T-helper 1 cell treated with Interleukin-12 subunit alpha and Interleukin-12 subunit beta and Interleukin-4 antibody, amounts not matched to agents 30 μg/mL and 1 μg/mL, for 36 hours (primary cell): Measurements from ENCODE around the gene FZD1.
"Not testable (repeated sequence)": the region's sequence is repeated elsewhere in the genome, so short reads cannot be mapped to it uniquely, and the experiment has no call there.

Source experiments
- H3K27ac Mint-ChIP-seq: one replicate; pipeline ENCODE4 v1.8.0; 2021; ENCODE audit warnings: mild to moderate bottlenecking, mixed read lengths
- H3K27me3 Mint-ChIP-seq: one replicate; pipeline ENCODE4 v1.8.0; 2021; ENCODE audit warnings: low read depth, mixed read lengths
- H3K36me3 Mint-ChIP-seq: one replicate; pipeline ENCODE4 v1.8.0; 2021; ENCODE audit warnings: low read depth, mixed read lengths
- H3K4me1 Mint-ChIP-seq: one replicate; pipeline ENCODE4 v1.8.0; 2021; ENCODE audit warnings: low read depth, mixed read lengths
- H3K4me3 Mint-ChIP-seq: one replicate; pipeline ENCODE4 v1.8.0; 2021; ENCODE audit warnings: mild to moderate bottlenecking, moderate library complexity, mixed read lengths
- H3K9me3 Mint-ChIP-seq: one replicate; pipeline ENCODE4 v1.8.0; 2021; ENCODE audit warnings: mixed read lengths

Gene FZD1

DNA sequence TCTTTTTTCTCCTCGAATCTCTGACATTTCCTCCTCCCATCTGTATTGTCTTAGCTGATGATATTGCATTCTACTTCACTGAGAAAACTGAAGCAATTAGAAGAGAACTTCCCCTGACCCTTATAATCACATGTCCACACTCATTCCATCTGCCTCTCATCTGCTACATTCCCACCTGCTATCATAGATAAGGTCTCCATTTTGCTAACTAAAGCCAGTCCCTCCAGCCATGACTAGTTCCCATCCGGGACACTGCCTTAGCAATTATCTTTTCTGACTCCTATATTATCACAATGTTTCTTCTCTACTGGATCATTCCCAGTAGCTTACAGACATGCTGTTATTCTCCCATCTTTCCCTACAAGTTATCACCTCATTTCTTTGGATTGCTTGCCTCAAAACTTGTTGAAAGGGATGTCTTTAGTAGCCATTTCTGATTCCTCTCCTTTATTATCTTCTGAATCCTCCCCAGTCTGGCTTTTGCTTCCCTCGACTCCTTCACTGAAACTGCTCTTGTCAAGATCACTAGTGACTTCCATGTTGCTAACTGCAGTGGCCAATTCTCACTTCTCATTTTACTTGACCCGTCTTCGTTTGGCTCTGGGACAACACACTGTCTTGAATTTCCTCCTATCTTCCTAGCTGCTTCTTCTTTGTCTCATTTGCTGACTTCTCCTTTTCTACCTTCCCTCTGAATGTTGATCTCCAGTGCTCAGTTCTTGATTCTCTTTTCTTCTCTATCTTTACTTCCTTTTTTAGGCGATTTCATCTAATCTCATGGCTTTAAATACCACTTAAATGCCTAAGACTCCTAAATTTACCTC lies 35.9 kb downstream of the FZD1 start:
- Mint-ChIP-seq H3K27ac (no peak overlapping the region), H3K36me3 (no peaks in the 10 kb centered on the region), H3K27me3 (no peaks in the 10 kb centered on the region), H3K9me3 (no peaks in the 10 kb centered on the region), H3K4me1 (no peaks in the 10 kb centered on the region), H3K4me3 (no peak overlapping the region)

DNA sequence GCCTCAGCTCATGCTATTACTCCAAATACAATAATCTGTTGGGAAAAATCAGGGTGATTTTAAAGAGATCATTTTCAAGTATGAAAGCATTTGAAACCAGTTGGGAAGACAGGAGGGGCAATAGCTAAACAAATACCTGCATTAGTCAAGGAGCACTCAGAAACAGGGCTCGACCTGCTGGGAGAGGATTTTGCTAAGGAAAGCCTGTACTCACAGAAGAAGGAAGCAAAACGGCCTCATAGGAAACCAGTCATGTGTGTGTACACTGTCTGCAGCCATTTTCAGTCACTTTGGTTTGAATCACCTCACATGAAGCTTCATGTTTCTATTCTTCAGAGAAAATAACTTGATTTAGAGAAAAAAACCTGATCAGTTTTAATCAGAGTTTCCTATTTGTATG lies 38.6 kb downstream of the FZD1 start:
- Mint-ChIP-seq H3K27me3 (no peaks in the 10 kb centered on the region), H3K9me3 (no peaks in the 10 kb centered on the region), H3K4me1 (no peaks in the 10 kb centered on the region), H3K36me3 (no peaks in the 10 kb centered on the region), H3K27ac (no peak overlapping the region), H3K4me3 (no peak overlapping the region)

DNA sequence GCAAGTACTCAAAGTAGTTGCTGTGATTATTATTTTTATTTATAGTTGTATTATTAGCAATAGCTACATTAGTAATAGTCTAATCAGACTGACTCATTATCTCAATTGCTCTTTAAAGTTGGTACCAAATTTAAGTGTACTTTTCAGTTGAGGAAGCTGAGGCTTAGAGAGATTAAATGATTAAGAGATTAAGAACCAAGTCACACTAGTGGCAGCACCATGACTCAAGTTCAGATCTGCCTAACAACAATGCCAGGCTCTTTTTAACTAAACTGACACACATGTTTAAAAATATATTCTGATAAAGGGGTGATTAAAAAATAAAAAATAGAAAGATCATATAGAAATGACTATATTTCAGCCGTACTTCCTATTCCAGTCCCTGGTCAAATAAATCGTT lies 42.0 kb downstream of the FZD1 start:
- H3K36me3 Mint-ChIP-seq, result no peaks in the 10 kb centered on the region
- H3K27me3 Mint-ChIP-seq, result no peaks in the 10 kb centered on the region
- no peak overlapping the region for H3K27ac Mint-ChIP-seq
- H3K9me3 Mint-ChIP-seq, result no peaks in the 10 kb centered on the region
- no peaks in the 10 kb centered on the region for H3K4me1 Mint-ChIP-seq
- H3K4me3 Mint-ChIP-seq, result no peak overlapping the region

DNA sequence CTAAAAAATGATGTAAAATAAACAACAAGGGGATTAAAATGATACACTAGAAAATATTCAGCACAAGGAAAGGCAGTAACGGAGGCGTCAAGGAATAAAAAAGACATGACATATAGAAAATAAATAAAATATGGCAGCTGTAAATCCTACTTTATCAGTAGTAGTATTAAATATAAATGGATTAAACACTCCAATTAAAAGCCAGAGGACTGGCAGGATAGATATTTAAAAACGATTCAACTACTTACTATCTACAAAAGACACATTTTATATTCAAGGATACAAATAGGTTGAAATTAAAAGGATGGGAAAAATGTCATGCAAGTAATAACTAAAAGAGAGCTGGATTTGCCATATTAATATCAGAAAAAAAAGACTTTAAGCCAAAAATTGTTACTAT lies 43.2 kb downstream of the FZD1 start:
- no peak overlapping the region for H3K27ac Mint-ChIP-seq
- H3K27me3 Mint-ChIP-seq, result no peaks in the 10 kb centered on the region
- H3K9me3 Mint-ChIP-seq, result no peaks in the 10 kb centered on the region
- no peaks in the 10 kb centered on the region for H3K36me3 Mint-ChIP-seq
- no peaks in the 10 kb centered on the region for H3K4me1 Mint-ChIP-seq
- H3K4me3 Mint-ChIP-seq, result no peak overlapping the region

DNA sequence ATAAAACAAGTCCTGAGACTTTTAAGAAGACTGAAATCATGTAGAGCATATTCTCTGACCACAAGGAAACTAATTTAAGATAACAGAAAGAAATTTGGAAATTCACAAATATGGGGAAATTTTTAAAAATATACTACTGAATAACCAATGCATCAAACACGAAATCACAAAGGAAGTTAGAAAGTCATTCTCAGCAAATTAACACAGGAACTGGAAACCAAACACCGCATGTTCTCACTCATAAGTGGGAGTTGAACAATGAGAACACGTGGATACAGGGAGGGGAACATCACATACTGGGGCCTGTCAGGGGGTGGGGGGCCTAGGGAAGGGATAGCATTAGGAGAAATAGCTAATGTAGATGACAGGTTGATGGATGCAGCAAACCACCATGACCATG lies 44.0 kb downstream of the FZD1 start:
- not testable (repeated sequence) for H3K4me1 Mint-ChIP-seq, H3K27ac Mint-ChIP-seq

DNA sequence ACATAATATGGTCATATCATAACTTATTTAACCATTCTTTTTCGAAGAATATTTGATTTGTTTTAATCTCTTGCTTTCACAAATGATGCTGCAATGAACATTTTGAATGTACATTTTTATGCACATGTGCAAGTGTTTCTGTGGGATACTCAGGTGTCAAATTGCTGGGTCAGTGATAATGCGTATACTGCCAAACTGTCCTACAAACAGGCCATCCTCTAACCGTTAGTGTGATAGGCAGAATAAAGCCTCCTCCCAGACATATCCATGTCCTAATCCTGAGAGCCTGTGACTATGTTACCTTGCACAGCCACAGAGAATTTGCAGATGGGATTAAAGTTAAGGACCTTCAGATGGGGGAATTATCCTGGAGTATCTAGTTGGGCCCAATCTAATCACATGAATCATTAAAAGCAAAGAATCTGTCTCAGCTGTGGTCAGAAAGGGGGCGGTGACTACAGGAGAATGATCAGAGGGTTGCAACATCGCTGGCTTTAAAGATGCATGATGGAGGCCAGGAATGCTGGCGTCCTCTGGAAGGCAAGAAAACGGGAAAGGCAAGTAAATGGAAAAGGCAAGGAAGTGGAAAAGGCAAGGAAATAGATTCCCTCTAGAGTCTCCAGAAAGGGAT lies 46.7 kb downstream of the FZD1 start:
- Mint-ChIP-seq H3K4me1 (no peaks in the 10 kb centered on the region), H3K27me3 (no peaks in the 10 kb centered on the region), H3K9me3 (no peaks in the 10 kb centered on the region)

More for the DNA sequence above, 44.0 kb downstream of the FZD1 start:
- H3K9me3 Mint-ChIP-seq, H3K36me3 Mint-ChIP-seq, H3K27me3 Mint-ChIP-seq, H3K4me3 Mint-ChIP-seq: not testable (repeated sequence)

DNA sequence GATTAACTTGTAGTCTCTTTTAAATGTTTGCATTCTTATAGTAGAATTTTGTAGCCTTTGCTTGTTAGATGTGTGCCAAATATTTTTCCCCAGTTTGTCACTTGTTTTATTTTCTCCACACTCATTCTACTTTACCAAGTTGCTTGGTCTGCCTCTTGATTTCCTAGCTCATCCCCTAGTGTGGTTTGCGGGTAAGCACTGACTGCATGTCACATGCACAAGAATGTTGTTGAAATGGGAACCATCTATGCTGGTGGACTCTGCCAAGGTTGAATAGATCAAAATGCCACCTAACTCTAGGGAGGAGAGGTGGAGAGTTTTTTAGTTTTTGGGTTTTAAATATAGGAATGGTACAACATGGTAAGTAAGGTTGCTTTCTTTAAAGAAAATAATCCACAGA lies 47.6 kb downstream of the FZD1 start:
- Mint-ChIP-seq H3K4me3 (no peak overlapping the region), H3K27ac (no peak overlapping the region), H3K4me1 (no peaks in the 10 kb centered on the region), H3K27me3 (no peaks in the 10 kb centered on the region), H3K9me3 (no peaks in the 10 kb centered on the region), H3K36me3 (no peaks in the 10 kb centered on the region)

More for the DNA sequence above, 46.7 kb downstream of the FZD1 start:
- H3K27ac Mint-ChIP-seq, result no peak overlapping the region
- H3K4me3 Mint-ChIP-seq, result no peak overlapping the region
- H3K36me3 Mint-ChIP-seq, result no peaks in the 10 kb centered on the region

DNA sequence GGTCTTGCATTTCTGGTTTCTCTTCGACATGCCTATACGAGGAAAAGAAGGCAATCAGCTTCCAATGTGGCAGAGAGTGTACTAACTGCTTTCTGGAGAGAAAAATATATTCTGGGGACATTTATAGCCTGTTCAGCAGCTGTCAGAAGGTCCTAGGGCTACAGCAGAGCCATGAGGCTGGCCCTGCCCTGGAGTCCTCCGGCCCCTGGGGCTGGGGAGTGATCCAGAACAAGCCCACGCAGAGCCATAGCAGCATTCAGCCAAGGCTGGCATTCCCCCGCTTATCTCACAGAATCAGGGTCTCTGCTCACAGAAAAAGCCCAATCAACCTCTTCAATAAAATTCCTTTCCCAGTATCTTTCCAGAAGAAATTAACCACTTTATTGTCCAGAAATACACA lies 48.9 kb downstream of the FZD1 start:
- Mint-ChIP-seq H3K9me3 (no peaks in the 10 kb centered on the region), H3K27me3 (no peaks in the 10 kb centered on the region), H3K4me3 (no peak overlapping the region), H3K4me1 (no peaks in the 10 kb centered on the region), H3K36me3 (no peaks in the 10 kb centered on the region), H3K27ac (no peak overlapping the region)

DNA sequence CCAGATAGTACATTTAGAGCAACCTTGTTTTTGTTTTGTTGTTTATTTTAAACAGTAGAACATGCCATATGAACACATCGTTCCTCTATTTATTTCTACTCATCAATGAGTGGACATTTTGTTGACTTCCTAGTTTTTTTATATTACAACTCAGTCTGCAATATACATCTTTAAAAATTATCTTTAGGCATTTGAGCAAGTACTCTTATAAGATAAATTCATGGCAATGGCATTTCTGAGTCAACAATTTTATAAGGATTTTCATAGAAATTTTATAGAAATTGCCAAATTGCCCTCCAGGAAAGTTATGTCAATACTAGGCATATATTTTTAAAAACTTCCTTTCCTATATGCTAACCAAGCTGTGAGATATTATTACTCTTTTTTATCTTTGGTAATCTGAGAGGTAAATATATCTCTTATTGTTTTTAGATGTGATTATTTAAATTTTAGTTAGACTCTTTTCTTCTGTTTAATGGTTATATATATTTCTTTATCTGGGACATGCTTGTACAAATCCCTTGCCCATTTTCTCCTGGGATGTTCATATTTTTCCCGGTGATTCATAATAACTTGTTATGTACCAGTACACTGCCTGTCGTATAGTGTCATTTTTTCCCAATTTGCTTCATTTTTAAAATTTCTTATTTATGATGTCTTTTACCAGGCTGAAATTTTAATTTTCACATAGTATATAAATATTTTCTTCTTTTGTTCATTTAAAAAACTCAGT lies 50.5 kb downstream of the FZD1 start:
- no peaks in the 10 kb centered on the region for H3K4me1 Mint-ChIP-seq
- H3K27ac Mint-ChIP-seq, result no peak overlapping the region
- no peaks in the 10 kb centered on the region for H3K27me3 Mint-ChIP-seq
- H3K4me3 Mint-ChIP-seq, result no peak overlapping the region
- H3K36me3 Mint-ChIP-seq, result no peaks in the 10 kb centered on the region
- H3K9me3 Mint-ChIP-seq, result no peaks in the 10 kb centered on the region

DNA sequence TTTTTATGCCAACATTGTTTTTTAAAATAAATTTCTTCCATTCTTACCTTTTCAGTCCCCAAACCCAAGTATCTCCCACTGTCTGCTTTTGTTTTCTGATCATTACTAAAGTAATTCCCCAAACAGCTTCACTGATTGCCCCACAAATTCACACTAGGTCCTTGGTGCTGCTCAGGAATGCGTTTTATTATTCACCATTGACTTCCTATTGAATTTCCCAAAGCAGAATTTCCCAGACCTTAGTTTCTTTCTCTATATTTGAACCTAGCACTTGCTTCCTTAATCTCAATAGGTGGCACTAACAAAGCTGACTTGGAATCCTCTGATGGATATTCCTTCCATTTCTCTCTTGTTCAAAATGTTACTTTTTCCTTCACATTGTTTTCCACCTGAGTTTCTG lies 52.2 kb downstream of the FZD1 start:
- no peak overlapping the region for H3K27ac Mint-ChIP-seq
- no peaks in the 10 kb centered on the region for H3K27me3 Mint-ChIP-seq
- no peaks in the 10 kb centered on the region for H3K36me3 Mint-ChIP-seq
- no peak overlapping the region for H3K4me3 Mint-ChIP-seq
- no peaks in the 10 kb centered on the region for H3K9me3 Mint-ChIP-seq
- no peaks in the 10 kb centered on the region for H3K4me1 Mint-ChIP-seq

DNA sequence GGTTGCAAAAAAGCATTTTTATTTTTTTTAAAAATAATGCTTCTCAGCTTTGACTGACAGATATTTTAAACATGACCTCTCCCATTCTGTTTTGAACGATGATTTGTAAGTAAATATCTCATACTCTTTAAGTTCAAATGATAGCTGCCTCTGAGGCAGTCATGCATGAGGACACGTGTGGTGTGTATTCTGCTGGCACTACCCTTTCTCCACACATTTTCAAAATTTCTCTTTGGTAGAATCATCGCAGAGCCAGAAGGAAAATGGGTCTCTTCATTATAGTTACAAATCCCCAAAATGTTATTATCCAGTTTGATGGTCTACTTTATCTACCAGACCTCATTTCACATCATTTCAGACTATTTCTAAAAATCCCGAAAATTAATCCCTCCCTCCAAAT lies 55.1 kb downstream of the FZD1 start:
- Mint-ChIP-seq H3K4me1 (no peaks in the 10 kb centered on the region), H3K4me3 (no peak overlapping the region), H3K27me3 (no peaks in the 10 kb centered on the region), H3K27ac (no peak overlapping the region), H3K9me3 (no peaks in the 10 kb centered on the region), H3K36me3 (no peaks in the 10 kb centered on the region)

DNA sequence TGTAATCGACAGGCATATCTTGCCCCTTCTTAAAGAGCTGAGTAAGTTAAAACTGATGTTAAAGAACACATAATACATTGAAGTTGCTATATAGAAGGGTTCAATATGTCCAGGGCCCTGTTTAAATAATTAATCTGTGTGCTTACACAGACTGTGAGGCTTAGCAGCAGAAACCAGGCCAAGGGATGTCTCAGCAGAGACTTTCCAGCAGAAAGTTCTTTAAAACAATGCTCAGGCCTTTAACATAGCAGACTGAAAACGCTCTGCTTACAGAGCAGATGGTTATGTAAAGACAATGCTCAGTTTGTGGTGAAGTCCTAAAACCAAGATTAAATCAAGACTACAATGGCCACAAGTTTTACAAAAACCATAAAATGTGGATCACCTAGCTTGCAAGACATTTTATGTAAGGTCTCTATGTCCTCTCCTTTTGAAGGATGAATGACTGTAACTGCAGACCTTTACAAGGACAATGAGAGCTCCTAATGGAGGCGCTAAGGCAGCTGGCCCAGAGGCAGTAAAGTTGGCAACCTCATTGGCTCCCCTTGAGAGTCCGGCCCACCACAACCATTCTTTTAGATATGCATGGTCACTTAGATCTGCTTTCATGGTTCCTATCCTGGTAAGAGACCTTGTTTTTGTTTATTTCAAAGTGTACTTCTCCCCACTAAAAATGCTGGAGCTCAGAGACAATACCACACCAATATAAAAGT lies 56.3 kb downstream of the FZD1 start:
- Mint-ChIP-seq H3K27ac (no peak overlapping the region), H3K9me3 (no peaks in the 10 kb centered on the region), H3K27me3 (no peaks in the 10 kb centered on the region), H3K36me3 (no peaks in the 10 kb centered on the region), H3K4me1 (no peaks in the 10 kb centered on the region), H3K4me3 (no peak overlapping the region)
